GM21423 (cell line): Measurements from ENCODE around the gene DQX1.

Source experiments
- ATAC-seq: cut with Tn5 transposase; IDR thresholded peaks from one replicate; pipeline ENCODE4 v1.9.1; 2021; ENCODE audit warnings: mild to moderate bottlenecking, moderate library complexity; ENCODE audit not compliant: unreplicated experiment

Gene DQX1

DNA sequence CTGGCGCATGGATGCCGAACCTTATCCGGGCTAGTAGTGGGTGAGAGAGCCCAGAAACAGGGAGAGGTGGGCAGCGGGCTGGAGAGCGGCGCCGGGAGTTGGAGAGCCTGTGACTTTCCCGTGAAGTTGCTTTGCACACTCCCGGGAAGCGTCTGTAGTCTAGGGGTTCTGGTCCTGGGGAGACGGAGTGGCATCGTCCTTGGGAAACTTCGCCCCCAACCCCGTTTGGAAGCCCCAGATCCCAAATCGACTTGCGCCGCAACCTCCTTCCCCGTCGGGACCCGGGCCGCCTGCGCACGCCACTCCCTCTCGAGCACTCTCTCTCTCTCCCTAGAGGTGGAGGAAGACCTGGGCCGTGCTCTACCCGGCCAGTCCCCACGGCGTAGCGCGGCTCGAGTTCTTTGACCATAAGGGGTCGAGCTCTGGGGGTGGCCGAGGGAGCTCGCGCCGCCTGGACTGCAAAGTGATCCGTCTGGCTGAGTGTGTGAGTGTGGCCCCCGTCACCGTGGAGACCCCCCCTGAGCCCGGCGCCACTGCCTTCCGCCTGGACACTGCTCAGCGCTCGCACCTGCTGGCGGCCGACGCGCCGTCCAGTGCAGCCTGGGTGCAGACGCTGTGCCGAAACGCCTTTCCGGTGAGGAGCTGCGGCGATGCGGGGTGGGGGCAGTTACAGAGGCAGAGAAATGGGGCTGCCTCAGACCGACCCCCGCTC lies 28.9 kb upstream of the DQX1 start:
- ATAC-seq, result peak; percentile 38

DNA sequence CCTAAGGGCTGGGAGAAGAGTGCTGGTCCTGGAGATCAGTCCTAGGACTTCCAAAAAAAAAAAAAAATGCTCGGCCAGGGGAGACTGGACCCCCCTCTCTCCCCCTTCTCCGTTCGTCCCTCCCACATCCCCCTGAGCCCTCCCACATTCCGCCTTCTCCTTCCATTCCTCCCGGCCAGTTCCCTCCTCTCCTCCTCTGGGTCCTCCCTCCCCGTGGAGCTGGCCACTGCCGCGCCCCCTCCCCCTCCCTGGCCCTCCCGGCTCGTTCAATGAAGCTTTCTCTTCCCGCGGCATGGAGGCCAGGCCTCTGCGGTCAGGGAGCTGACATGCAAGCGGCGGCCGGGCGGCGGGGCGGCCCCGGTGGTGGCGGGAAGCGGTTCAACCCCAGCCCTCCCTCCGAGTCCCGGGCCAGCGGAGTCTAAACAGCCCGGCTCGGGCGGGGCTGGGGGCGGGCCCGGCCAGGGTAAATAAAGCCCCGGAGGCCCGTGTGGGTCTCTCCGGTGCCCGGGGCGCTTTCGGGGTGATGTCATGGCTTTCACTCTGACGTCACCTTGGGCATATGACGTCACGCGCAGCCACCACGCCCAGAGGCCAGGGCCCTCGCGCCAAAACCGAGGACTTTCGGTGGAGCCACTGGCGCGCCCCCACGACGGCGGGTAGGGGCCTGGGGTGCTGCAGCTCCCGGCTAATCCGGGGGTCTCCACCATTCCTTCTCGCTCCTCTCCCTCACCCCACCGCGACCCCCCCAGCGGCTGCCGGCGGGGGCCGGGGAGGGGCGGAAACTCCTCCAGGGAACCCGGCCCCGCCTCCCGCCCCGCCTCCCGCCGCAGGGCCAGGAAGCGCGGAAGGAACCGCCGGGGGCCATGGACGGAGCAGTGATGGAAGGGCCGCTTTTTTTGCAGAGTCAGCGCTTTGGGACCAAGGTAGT lies 28.1 kb upstream of the DQX1 start, which contains the start of the genes DOK1 and LOXL3:
DOK1 (plus strand) TSS at position 829 of the 928 bp plus-strand sequence; CDS start at position 864, 35 bp downstream.
LOXL3 (minus strand) TSS at position 51 of the 928 bp plus-strand sequence. CDS start 1,308 bp downstream, outside the sequence.
- ATAC-seq, result peak; percentile 52

DNA sequence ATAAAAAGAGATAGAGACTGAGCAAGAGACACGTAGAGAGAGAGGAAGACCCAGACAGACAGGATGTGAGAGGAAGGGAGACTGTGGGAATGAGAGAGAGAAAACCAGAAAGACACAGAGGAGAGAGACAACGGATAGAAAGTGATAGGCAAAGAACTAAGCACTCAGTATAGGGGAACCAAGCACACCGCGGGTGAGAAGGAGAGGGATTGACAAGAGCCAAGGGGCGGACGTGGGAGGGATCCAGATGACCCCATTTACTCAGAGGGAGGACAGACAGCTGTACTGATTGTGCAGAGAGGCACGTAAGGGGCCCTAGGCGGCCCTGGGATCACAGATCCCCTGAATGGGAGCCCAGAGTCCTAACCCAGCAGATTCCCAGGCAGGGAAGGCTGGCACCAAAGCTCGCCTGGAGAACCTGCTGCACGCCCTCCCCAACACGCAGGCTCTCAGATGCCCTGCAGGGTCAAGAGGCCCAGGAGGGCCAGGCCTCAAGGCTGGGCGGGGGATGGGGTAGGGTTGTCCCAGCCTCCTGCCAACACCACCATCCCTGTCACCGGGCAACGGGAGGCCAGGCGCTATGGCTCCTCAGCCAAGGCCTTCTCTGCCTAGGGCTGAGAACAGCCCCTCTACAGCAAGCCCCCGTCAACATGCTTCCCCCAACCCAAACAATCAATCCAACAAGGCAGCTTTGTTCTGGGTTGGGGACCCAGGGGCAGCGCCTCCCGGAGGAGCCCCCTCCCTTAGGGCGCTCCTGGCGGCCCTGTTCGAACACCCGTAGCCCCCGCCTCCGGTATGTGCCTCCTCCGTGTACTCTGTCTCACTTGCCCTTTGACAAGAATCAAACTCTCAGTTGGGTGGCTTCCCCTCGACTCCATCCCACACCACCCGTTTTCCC lies 27.1 kb upstream of the DQX1 start:
- ATAC-seq, result no peak

DNA sequence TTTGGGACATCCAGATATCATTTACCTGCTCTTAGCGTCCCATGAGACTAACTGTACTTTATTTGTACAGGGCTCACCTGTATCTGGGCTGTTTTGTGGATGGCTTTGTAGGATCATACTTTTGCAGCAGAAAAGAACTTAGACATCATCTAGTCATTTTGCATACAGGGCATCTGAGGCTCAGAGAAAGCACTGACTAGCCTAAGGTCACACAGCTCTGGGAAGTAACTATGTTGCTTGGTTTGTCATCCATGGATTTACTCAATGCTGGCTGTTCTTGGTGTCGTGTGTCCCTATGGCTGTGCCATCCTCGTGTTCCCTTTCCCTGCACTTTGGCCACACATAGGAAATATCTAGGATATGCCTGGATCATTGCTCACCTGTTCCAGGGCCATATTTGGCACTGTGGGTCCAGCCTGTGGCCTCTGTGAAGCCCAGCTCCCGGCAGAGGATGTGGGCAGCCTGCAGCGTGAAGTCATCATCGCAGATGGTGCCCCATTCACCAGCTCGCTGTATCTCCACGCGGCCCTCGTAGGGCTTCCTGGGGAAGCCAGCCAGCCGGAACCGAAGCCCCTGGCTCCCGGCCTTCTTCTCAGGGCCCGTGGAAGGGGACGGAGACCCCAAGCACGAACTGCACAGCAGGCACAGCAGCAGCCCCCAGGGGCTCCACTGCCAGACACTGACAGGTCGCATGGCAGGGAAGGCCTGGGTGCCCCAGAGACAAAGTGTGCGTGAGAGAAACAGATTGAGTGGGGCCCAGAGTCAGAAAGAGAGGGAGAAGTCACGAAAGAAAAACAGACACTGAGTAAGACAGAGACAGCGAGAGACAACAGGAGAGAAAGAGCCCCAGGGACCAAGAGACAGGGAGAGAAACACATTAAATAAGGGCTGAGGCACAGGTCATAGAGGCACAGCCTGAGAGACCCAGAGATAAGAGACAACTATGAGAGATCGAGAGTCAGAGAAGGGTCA lies 26.2 kb upstream of the DQX1 start:
- no peak for ATAC-seq

DNA sequence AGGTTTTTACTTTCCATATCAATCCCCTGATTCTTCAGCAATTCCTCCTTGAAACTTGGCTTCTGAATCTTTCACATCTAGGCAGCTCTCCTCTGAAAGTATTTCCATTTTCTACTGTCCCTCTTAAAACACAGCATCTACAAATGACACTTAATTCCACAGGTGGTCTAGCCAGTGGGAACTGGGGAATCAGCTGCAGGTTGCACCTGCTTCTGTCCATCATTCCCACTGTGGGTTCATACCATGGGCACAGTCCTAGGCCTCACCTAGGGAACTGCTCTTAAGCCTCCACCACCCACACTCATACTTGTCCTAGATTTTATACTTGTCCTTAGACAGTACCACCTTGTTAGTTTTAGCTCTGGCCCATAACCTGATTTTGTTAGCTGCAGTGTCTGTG lies 25.5 kb upstream of the DQX1 start:
- ATAC-seq, result no peak

DNA sequence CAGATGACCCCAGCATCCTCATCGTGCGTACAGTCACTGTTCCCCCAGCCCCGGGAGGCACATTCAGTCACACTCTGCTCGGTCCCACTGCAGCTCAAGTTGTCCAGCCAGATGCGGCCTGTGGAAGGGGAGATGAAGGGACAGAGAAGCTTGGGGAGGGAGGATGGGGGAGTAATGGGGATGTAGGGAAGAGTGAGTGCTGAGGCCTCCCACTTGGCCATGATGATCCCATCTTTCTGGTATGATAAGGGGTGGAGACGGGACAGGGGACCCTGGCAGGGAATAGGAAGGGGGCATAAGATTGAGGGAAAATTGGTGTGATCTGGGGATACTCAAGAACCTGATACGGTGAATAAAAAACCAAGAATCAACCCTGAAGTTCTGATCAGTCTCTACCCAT lies 24.2 kb upstream of the DQX1 start:
- no peak for ATAC-seq

DNA sequence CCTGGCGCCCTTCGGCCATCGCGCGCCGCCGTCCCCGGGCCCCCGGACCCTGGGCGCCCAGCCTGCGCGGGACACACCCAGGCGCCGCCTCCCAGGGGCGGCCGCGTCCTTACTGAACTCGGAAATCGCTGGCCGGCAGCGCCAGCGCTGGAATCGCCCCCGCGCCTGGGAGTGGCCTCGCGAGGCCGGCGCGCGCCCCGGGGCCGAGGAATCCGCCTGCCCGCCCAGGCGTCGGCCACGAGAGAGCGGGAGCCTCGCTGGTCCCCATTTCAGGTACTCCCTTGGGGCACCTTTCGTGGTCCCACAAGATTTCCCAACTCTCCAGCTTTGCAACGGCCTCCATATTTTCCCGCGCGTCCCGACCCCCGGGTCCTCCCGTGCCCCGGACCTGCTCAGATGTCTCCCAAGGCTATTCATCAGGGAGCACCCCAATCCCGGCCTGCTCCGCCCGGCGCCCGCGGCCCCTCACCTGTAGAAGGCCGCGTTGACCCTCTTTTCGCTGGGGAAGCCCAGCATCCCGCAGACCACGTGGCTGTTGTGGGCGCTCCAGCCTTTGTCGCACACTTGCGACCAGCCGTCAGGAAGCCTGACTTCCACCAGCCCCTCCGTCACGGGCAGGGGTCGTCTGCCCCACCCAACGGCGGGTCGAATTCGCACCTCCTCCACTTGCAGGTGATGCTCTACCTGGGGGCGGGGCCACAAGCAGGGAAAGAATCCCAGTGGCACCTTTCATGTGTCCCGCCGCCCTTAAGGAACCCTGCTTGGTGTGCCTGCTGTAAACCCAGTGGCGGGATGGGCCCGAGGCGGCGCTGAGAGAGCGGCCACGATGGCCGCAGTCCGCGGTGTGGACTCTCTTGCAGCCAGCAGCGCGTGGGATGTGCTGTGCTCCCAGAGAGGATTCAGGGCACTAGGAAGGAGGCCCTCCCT lies 23.1 kb upstream of the DQX1 start:
- ATAC-seq, result no peak

DNA sequence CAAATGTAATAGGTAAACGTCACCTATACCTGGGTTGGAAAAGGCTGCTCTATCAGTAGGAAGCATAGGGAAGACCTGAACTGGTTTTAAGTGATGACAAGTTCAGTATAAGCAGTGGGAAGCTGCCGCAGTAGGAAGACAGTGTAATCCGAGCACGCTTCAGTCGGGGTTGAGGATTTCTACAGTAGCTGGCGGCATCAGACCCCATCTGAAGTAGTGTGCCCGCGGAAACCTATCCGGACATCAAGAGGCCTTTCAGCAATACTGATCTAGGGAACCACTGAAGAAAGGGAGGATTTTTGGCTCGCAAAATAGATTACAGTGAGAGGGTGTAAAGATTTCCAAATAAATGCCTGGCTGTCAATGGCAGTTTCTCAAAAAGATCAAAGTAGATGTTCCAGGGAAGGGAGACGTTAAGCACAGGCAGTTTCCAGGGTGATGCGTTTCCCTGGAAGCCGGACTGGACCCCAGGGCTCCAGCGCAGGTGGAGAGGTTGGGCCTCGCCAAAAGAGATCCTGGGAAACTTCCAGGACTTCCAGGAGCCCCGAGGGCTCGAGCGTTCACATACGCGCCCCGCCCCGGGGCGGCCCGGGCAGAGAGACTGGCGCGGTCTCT lies 22.4 kb upstream of the DQX1 start:
- no peak for ATAC-seq

DNA sequence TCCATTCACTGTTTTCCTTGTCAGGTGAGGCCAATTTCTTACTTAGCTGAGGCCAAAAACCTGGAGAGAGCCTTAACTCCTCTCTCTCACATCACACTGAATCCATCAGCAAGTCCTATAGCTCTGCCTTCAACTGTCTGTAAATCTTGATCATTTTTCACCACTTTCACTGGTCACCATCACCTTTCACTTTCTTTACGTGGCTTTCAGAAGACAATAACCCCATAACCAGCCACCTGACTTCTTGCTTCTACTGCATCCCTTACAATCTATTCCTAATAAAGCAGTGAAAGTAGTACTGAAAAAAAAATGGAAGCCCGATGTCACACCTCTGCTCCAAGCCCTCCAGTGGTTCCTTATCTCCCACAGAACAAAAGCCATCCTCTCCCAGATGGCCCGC lies 20.0 kb upstream of the DQX1 start:
- ATAC-seq, result no peak

DNA sequence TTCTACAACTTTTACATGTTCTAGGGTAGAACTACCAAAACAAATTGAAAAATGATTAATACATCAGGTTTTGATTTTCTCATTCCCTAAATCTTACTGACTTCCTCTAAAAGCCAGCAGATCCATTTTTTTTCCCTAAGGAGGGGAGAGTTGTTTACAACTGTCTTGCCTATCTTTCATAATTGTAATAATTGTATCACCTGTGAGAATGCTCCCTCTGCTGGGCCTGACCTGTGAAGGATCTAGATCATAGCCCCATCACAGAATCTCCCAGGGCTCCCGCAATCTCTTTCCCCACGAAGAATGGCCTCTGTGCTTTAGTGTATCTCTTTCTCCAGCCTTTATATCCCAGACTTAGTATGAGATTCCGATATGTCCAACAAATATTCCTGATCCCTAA lies 18.6 kb upstream of the DQX1 start:
- ATAC-seq, result no peak

DNA sequence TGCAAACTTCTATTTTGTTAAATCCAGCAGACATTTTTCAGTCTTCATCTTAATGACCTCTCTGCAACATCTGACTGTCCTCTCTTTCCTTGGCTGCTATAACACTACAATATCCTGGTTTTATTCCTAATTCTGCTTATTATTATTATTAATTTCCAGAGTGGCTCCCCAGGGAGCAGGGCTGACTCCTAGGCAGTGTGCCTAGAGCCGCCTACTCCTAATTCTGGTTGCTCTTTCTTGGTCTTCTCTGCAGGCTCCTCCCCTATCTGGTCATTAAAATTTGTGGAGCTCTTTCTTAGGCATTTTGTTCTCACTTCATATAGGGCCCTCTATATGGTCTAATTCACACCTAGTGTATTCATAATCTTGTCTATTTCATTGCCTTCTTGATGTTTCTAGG lies 16.9 kb upstream of the DQX1 start:
- ATAC-seq, result no peak

DNA sequence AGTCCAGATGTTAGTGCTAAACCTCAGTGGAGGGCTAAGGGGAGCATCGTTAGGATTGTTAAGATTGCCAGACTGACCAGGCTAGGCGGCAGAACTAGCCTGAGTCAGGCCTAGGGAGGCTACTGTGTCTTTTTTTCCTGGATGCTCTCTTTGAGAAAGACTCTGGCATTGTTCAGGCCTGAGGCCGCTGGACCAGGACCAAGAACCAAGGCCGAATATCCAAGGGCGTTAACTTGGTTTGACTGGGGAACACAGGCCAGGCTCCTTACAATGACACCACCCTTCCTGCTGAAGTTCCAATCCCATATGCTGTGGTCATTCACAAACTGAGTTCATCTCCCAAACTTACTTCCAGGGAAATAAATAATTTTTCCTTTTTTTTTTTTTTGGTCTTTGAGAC lies 14.3 kb upstream of the DQX1 start:
- ATAC-seq, result no peak

DNA sequence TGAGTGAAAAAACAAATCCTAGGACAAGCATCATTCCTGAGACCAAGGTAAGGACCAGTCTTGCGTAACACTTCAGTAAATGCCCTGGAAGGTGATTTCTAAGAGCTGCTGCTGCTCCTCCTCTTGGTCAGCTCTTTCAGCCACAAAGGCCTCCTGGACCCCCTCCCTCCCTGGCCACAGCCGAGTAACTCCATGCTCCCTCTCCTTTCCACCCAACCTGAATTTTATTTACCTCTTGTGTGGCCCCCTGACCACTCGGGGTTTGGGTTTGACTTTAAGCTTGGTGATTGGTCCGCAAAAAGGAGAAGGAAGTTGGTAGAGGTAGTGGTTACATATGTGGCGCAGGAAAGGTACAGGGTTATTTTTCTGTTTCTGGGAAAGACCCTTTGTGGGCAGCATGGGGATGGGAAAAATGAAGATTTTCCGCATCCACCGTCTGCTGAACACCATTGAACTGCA lies 12.9 kb upstream of the DQX1 start:
- no peak for ATAC-seq

DNA sequence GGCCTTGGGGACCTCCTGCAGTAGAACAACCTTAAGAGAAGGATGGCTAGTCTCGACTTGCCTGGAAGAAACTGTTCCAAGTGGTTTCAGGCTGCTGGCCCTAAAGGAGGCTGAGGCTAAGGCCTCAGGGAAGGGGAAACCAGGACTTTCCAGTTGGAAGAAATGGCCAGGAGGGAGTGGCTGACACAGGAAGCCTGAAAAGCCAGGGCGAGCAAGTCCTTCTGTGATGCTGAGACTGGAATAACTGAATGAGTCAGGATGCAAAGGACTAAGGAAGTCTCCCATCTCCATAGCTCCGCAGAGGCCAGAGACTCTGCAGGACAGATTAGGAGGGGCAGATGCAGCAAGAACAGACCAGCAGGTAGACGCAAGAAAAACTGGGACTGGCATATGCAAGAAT lies 11.1 kb upstream of the DQX1 start:
- no peak for ATAC-seq

DNA sequence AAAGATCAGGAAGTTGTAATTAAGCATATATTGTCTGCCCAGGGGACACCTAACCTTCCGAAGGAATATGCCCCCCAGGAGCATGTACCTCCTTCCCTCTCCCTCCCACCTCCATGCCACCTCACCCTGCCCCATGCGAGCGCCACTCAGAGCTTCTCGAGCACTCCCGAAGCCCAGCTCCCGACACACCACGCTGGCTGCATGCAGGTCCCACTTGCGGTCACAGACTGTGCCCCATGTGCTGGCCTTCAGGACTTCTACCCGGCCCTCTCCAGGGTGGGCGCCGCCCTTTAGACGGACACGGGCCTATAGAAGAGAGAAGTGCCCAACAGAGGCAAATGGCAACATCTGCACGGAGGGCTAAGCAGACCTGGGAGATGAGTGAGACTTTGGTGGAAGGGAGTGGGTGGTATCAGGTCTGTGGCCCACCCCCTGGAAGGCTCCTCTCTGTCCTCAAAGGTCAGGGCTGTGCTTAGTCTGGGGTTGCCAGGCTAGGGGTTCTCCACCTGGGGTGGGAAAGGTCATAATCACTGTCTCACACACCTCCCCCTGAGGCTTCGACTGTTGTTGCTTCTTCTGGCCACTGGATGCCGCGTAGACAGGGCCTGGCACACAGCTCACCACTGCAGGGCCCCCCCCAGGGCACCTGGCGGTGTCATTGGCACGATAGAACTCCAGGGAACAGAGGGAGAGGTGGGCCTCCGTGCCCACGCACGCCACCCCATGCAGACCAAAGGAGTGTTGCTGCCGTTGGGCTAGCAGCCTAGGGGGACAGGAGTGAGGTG lies 10.3 kb upstream of the DQX1 start:
- no peak for ATAC-seq

DNA sequence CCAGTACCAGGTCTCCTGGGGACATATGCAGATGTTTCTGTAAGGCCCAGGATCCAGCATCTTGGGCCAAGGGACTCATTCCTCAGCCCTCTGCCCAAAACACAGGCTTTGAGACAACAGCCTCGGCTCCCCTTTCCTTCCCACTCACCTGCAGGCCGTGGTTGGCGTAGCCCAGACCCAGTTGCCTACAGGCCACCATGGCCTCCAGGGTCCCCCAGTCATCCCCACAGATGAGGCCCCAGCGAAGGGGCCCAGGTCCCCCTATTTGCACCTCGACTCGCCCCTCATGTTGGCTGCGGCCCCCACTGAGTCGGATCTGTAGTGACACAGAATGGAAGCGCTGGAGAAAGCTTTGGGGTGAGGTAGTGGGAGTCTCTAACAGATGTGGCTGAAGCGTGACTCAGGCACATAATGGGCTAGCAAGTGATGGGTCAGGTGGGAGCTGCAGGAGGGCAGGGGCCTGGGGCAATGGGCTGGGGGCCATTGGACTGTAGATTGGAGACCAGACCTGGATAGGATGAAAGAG lies 9.5 kb upstream of the DQX1 start:
- no peak for ATAC-seq

DNA sequence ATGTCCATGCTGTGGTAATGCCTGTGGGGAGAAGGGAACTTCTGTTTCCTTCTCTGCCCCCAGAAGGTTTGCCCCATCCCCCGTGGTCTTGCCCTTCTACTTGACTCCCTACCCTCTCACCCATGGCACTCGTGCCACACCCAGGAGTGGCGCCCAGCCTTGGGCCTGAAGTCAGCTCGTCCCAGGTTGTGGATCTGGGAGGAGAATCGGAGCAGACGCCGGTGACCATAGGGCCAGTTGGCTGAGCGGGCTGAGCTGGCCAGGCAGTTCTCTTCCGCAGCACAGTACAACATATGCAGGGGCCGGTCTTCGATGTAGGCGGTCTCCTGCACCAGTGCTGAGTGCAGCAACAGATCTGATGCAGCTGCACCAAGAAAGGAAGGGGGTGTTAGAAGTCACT lies 8.4 kb upstream of the DQX1 start:
- ATAC-seq, result no peak
